Immature natural killer cell (primary cell): ENCODE data around the gene FHIT. TPM values are rescaled to one million over a fixed set of nuclear protein-coding genes. Genes with fewer than 3 reads are reported as not detected.
"Not testable (repeated sequence)": the region's sequence is repeated elsewhere in the genome, so short reads cannot be mapped to it uniquely, and the experiment has no call there.

Source experiments
- DNase-seq, 3 donors: peaks; one replicate each; pipeline ENCODE4 v3.0.0; 2022; ENCODE audit warnings: mixed read lengths in 1 of 3
- H3K27ac Mint-ChIP-seq, 6 donors: one replicate each; pipeline ENCODE4 v1.8.0; 2020; ENCODE audit warnings: mixed read lengths in 6 of 6, mild to moderate bottlenecking in 5 of 6, inconsistent platforms in 4 of 6, moderate library complexity in 3 of 6
- H3K27me3 Mint-ChIP-seq, 3 donors: one replicate each; pipeline ENCODE4 v1.8.0; 2020 to 2021; ENCODE audit warnings: low read depth in 3 of 3, mild to moderate bottlenecking in 3 of 3, mixed read lengths in 3 of 3, moderate library complexity in 3 of 3, inconsistent platforms in 1 of 3
- H3K36me3 Mint-ChIP-seq, 3 donors: one replicate each; pipeline ENCODE4 v1.8.0; 2020; ENCODE audit warnings: mixed read lengths in 3 of 3, inconsistent platforms in 2 of 3, mild to moderate bottlenecking in 2 of 3
- H3K4me1 Mint-ChIP-seq, 2 donors: one replicate each; pipeline ENCODE4 v1.8.0; 2020; ENCODE audit warnings: inconsistent platforms in 2 of 2, mild to moderate bottlenecking in 2 of 2, mixed read lengths in 2 of 2, moderate library complexity in 1 of 2
- H3K4me3 Mint-ChIP-seq, 5 donors: one replicate each; pipeline ENCODE4 v1.8.0; 2020; ENCODE audit warnings: mild to moderate bottlenecking in 5 of 5, mixed read lengths in 5 of 5, inconsistent platforms in 3 of 5, moderate library complexity in 3 of 5
- H3K9me3 Mint-ChIP-seq, 6 donors: one replicate each; pipeline ENCODE4 v1.8.0; 2020; ENCODE audit warnings: mild to moderate bottlenecking in 6 of 6, mixed read lengths in 6 of 6, inconsistent platforms in 4 of 6, moderate library complexity in 3 of 6
- polyA plus RNA-seq, 3 donors: library from polyadenylated mRNA; unstranded; fragments of 300-500 nt; fragmentation: Illumina TruSeq; gene quantifications; one replicate each; pipeline ENCODE4 v1.2.3, GENCODE V29; 2021

The FHIT gene
- polyA plus RNA-seq, 3 donors from 2014 or later: 2.5 to 8.8 (median 3.9) TPM

DNA sequence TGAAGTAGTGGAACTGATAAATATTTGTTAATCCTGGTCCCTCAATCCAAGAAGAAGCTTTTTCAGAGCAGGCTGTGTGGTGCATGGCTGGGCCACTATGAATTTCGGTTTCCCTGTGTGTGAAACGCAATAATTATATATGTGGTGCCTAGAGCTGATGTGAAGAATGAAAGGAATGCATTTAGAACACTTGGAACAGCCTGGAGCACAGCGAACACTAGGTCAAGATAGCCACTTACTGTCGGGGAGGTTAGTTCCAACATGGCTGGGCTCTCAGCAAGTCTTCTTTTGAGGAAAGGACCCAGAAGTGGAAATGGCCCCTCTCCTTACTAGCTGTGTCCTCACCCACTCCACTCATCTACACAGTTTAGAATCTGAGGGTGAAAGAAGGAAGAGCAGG lies 245.7 kb downstream of the FHIT start:
- peaks cover 0 to 1% (median 0%) of the 10 kb centered on the region in 3 donors for H3K27me3 Mint-ChIP-seq
- DNase-seq: no peak
- no peak overlapping the region for H3K27ac Mint-ChIP-seq
- H3K36me3 Mint-ChIP-seq: no peaks in the 10 kb centered on the region
- no peak overlapping the region for H3K4me3 Mint-ChIP-seq
- H3K9me3 Mint-ChIP-seq: peaks cover 0 to 4% (median 0%) of the 10 kb centered on the region in 6 donors
- H3K4me1 Mint-ChIP-seq: no peaks in the 10 kb centered on the region

DNA sequence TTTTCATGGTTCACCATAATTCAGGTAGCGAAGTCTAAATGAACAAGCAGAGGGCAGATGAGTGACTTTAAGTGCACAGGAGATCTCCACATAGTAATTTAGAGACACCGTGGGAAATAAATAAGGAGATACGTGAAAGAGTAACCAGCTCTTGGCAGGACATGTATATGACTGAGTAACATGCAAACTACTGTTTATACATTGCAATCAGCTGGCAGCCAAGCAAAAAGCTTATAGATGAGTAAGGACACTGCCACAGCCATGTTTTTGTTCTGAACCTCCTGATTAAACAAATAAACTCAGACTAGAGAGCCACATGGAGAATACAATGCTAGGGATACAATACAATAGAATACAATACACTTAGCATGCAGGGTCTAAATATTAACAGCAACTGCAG lies 252.4 kb downstream of the FHIT start:
- Mint-ChIP-seq H3K27me3 (peaks cover 0 to 1% (median 0%) of the 10 kb centered on the region in 3 donors), H3K4me3 (no peak overlapping the region), H3K36me3 (no peaks in the 10 kb centered on the region), H3K4me1 (no peaks in the 10 kb centered on the region), H3K27ac (no peak overlapping the region), H3K9me3 (peaks cover 0 to 4% (median under 1%) of the 10 kb centered on the region in 6 donors)
- DNase-seq: no peak

DNA sequence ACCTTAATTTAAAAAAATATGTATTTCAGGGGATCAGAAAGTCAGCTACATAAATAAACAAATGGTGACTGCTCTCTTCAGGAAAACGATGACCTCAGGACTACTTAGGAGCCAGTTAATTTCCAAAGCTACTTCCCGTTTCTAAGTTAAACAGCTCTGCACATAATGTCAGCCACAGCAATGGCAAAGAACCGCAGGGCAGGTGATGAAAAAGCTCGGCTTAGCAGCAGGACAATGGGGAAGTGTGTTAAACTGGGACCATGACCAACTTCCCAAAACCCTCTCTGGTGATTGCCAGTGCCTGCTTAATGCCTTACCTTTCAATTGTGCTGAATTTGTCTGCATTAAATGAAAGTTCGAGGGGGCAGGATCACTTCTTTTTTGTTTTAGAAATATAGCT lies 258.9 kb downstream of the FHIT start:
- H3K4me1 Mint-ChIP-seq: no peaks in the 10 kb centered on the region
- H3K27me3 Mint-ChIP-seq: peaks cover 0 to 2% (median 0%) of the 10 kb centered on the region in 3 donors
- no peak overlapping the region for H3K4me3 Mint-ChIP-seq
- no peak overlapping the region for H3K27ac Mint-ChIP-seq
- peaks cover 0 to 3% (median 0%) of the 10 kb centered on the region in 6 donors for H3K9me3 Mint-ChIP-seq
- DNase-seq: no peak
- H3K36me3 Mint-ChIP-seq: no peaks in the 10 kb centered on the region

DNA sequence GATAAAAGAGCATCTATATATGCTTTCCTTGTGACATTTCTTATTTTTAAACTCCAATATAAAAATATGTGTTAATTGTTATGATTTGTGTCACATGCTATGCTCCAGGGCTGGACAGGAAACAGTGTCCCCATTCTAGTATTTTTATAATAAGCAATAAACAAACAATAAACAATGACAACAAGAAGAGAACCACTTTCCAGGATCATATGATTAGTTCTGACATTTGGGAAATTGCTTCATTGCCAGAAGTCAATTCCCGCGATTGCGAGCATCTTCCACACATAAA lies 260.9 kb downstream of the FHIT start:
- Mint-ChIP-seq H3K4me1 (no peaks in the 10 kb centered on the region), H3K9me3 (peaks cover 0 to 14% (median 2%) of the 10 kb centered on the region in 6 donors), H3K27me3 (peaks cover 0 to 2% (median 0%) of the 10 kb centered on the region in 3 donors), H3K4me3 (no peak overlapping the region), H3K27ac (no peak overlapping the region), H3K36me3 (peaks cover 0 to 4% (median 0%) of the 10 kb centered on the region in 3 donors)
- no peak for DNase-seq

DNA sequence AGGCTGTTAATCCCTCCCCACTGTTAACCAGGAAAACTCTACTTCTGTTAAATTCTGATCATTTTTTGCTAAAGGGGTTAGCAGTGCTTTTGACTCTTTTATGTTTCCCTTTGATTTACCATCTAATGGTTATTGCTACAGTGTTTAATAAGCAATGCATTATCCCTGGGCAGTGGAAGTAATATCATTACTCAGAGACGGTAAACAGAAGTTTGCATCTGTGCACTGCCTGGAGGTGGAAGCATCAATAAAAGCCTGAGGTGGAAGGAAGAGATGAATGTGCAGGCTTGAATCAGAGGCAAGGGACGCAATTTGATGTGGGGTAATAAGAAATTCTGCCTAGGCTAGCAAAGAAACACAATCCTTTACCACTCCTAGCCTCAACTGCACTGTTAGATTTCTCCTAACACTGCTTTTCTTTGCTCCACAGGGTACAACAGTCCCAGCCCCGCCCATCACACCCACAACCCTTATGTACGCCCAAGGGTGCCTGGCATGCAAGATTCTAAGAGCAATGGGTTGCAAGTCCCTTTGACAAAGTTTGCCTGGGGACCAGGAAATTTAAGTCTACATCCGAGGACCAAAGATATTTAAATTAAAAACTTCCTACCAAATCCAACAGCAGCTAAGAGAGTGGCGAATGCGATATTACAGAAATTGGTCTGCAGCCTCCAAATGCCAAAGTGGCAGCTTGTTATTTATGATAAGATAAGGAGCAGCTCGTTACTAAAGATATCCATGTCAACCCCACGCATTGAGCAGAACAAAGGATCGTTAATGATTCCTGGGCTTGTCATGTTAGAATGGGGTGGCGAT lies 261.4 kb downstream of the FHIT start:
- Mint-ChIP-seq H3K4me3 (no peak overlapping the region), H3K27me3 (peaks cover 0 to 2% (median 0%) of the 10 kb centered on the region in 3 donors), H3K27ac (no peak overlapping the region), H3K4me1 (no peaks in the 10 kb centered on the region), H3K36me3 (peaks cover 0 to 4% (median 0%) of the 10 kb centered on the region in 3 donors), H3K9me3 (peaks cover 0 to 16% (median 3%) of the 10 kb centered on the region in 6 donors)
- DNase-seq: no peak

DNA sequence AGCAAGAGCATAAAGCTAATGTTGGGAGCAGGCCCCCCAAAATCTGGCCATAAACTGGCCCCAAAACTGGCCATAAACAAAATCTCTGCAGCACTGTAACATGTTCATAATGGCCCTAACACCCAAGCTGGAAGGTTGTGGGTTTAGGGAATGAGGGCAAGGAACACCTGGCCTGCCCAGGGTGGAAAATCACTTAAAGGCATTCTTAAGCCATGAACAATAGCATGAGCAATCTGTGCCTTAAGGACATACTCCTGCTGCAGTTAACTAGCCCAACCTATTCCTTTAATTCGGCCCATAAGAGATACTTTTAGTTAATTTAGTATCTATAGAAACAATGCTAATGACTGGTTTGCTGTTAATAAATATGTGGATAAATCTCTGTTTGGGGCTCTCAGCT lies 264.1 kb downstream of the FHIT start:
- H3K4me1 Mint-ChIP-seq, H3K27ac Mint-ChIP-seq, H3K27me3 Mint-ChIP-seq, H3K4me3 Mint-ChIP-seq, H3K36me3 Mint-ChIP-seq, DNase-seq: not testable (repeated sequence)
- peaks cover 0 to 16% (median 4%) of the 10 kb centered on the region in 6 donors for H3K9me3 Mint-ChIP-seq

DNA sequence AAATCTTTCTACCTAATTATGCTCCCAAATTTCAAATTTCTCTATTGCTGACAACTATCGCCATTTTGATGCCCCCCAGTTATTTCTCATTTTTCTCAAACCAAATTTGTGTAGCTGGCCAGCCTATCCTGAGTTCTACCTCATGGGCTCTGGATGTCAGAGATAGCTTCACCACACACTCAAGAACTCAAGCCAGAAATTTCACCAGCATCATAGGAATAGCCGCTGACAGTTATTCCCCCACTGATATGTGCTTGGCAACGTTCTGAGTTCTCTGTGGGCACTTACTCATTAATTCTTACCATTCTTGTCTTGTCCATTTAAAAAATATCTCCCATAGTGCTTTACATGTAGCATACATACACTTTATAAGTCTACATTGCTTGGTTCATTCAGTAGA lies 264.7 kb downstream of the FHIT start:
- no peak overlapping the region for H3K4me3 Mint-ChIP-seq

DNA sequence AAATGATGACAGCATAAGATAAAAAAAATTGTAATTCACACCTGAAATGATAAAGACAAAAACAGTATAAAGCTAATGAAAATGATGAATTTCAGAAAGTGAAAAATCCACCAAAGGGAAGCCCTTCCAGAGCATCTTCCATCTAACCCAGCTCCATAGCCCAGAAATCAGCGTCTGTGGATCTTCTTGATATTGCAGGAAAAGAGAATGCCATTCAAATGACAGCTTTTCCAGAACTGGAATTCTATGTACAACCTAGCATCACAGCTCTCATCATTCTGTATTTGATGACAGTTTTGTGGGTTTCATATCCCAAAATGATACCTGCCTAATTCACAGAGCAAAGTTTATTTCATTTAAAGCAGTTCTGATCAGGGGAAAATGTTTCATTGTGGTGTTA lies 267.3 kb downstream of the FHIT start:
- peaks cover 0 to 16% (median 6%) of the 10 kb centered on the region in 6 donors for H3K9me3 Mint-ChIP-seq
- H3K27me3 Mint-ChIP-seq: peaks cover 0 to 3% (median 0%) of the 10 kb centered on the region in 3 donors
- H3K4me1 Mint-ChIP-seq: peaks cover 0 to 7% of the 10 kb centered on the region in 2 donors
- no peak overlapping the region for H3K4me3 Mint-ChIP-seq
- peaks cover 0 to 4% (median 0%) of the 10 kb centered on the region in 3 donors for H3K36me3 Mint-ChIP-seq
- H3K27ac Mint-ChIP-seq: no peak overlapping the region
- DNase-seq: no peak

More for the DNA sequence above, 264.7 kb downstream of the FHIT start:
- Mint-ChIP-seq H3K27me3 (peaks cover 0 to 2% (median 0%) of the 10 kb centered on the region in 3 donors), H3K9me3 (peaks cover 0 to 16% (median 5%) of the 10 kb centered on the region in 6 donors), H3K36me3 (peaks cover 0 to 4% (median 0%) of the 10 kb centered on the region in 3 donors), H3K27ac (no peak overlapping the region), H3K4me1 (no peaks in the 10 kb centered on the region)
- no peak for DNase-seq

DNA sequence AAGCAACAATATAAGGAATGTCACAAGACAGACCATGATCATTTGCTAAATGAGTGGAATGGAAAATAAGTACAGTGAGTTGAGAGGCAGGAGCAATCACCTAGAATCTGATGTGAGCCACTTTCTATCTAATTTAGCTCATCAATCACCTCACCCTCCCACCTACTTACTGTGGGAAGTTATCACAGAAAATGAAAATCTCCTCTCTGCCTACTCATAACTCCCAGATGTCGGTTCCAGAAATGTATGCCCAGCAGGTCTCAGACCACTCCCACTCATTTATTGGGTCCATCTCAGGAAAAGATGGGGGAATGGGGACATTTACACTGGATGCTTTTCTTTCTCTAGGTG lies 270.9 kb downstream of the FHIT start:
- Mint-ChIP-seq H3K36me3 (no peaks in the 10 kb centered on the region), H3K27me3 (peaks cover 0 to 3% (median 2%) of the 10 kb centered on the region in 3 donors), H3K27ac (no peak overlapping the region), H3K9me3 (peaks cover 0 to 6% (median 4%) of the 10 kb centered on the region in 6 donors), H3K4me3 (no peak overlapping the region), H3K4me1 (peaks cover 0 to 7% of the 10 kb centered on the region in 2 donors)
- DNase-seq: no peak

DNA sequence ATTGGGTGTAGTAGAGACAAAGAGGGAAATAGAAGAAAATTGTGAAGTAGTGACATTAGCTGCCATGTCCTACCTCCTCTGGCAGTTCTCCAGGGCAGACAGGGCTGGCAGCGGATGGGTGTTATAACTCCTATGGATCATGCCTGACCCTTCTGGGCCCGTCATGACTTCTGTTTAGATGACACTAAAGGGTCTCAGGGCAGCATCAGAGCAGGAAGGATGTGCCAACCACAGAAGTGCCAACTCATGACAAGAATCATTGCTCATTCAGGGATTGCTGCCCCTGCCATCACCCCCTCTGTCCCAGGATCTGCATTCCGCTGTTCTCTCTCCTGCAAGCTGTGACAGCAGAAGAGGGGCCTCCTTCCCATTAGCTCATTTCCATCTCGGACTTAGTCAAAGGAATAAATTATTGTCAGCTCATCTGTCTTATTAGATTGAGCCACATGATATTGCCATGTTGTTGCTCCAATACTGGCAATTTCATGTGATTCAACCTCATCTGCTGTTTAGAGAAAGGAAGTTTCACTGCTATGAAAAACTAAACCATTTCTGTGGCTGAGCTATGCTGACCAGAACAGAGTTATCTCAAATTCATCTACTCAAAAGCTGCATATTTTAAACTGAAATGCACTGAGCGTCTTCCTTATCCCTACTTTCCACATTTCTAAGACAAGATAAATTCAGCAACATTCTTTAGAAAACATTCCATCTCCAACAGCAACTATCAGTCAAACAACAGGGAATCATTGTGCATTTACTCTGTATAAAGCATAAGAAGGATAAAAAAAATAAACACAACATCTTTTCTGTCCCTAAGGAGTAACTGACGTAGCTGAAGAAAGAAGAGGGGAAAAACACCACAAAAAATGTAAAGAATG lies 271.6 kb downstream of the FHIT start:
- peaks cover 0 to 3% (median 0%) of the 10 kb centered on the region in 3 donors for H3K36me3 Mint-ChIP-seq
- peaks cover 0 to 7% of the 10 kb centered on the region in 2 donors for H3K4me1 Mint-ChIP-seq
- peaks cover 0 to 3% (median 2%) of the 10 kb centered on the region in 3 donors for H3K27me3 Mint-ChIP-seq
- H3K9me3 Mint-ChIP-seq: peaks cover 0 to 9% (median 3%) of the 10 kb centered on the region in 6 donors
- H3K4me3 Mint-ChIP-seq: no peak overlapping the region
- H3K27ac Mint-ChIP-seq: no peak overlapping the region
- DNase-seq: no peak

DNA sequence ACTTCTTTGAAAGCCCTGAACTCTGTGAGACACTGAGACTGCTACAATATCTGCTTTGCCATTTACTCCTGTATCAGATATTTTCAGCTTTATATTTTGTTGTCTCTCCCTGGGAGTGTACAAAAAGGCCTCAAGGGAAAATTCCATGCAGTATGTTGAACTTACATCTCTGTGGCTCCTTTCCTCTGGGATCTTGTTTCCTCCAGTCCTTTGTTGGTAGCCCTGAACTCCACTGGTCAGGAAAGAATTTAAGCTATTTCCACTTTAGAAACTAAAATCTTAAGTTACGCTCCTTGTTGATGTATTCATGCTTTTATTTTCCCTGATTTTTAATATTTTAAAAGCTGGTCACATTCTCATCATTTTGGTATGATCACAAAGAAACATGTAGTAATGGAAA lies 277.9 kb downstream of the FHIT start:
- Mint-ChIP-seq H3K36me3 (peaks cover 0 to 10% (median 0%) of the 10 kb centered on the region in 3 donors), H3K4me3 (no peak overlapping the region), H3K4me1 (no peaks in the 10 kb centered on the region), H3K27ac (no peak overlapping the region), H3K27me3 (peaks cover 0 to 4% (median 0%) of the 10 kb centered on the region in 3 donors), H3K9me3 (peaks cover 0 to 27% (median 11%) of the 10 kb centered on the region in 6 donors)
- no peak for DNase-seq

DNA sequence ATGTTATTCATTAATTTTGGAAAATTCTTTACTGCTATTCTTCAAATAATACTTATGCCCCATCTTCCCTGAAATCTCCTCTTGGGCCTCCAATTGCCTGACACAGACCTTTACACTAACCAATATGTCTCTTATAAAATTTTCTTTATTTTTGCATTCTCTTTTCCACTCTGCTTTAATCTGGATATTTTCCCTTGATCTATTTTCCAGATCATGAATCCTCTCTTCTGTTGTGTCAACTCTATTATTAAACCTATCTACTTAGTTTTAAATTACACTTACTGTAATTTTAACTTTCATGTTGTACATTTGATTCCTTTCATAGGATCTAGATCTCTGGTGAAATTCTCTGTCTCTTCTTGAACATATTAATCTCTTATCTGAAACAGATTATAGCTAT lies 278.7 kb downstream of the FHIT start:
- H3K4me3 Mint-ChIP-seq: no peak overlapping the region
- H3K9me3 Mint-ChIP-seq: peaks cover 0 to 27% (median 11%) of the 10 kb centered on the region in 6 donors
- DNase-seq: no peak
- H3K36me3 Mint-ChIP-seq: peaks cover 0 to 10% (median 0%) of the 10 kb centered on the region in 3 donors
- no peaks in the 10 kb centered on the region for H3K4me1 Mint-ChIP-seq
- peaks cover 0 to 4% (median 0%) of the 10 kb centered on the region in 3 donors for H3K27me3 Mint-ChIP-seq
- H3K27ac Mint-ChIP-seq: no peak overlapping the region

DNA sequence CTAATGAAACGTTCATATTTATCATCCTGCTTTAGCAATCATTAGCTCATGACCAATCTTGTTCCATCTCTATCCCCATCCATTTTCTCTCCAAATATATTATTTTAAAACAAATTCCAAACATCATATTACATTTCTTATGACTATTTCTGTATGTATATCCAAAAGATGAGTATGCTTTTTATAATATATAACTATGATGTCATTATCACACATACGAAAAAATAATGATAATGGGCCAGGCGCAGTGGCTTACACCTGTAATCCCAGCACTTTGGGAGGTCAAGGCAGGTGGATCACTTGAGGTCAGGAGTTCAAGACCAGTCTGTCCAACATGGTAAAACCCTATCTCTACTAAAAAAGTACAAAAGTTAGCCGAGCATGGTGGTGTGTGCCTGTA lies 280.4 kb downstream of the FHIT start:
- H3K4me3 Mint-ChIP-seq: no peak overlapping the region
- H3K27me3 Mint-ChIP-seq: peaks cover 0 to 3% (median 0%) of the 10 kb centered on the region in 3 donors
- DNase-seq: no peak
- H3K4me1 Mint-ChIP-seq: no peaks in the 10 kb centered on the region
- no peak overlapping the region for H3K27ac Mint-ChIP-seq
- H3K36me3 Mint-ChIP-seq: peaks cover 0 to 10% (median 0%) of the 10 kb centered on the region in 3 donors
- H3K9me3 Mint-ChIP-seq: peaks cover 0 to 27% (median 11%) of the 10 kb centered on the region in 6 donors

DNA sequence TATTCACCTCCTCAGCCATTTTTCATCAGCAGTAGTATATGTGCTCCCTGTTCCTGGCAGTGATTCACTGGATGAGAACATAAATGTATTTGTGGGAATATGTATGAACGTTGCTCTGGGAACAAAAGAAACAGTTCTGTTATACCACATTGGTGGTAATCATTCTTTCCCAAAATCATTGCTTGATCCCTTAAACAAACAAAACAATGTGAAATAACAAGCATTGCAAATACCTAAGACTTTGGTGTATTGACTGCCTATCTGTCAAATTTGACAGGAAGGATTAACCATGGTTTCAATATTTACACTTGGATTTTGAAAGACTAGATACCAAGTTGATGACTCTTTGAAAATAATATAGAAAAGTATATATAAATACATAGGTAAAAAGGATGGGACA lies 284.1 kb downstream of the FHIT start:
- Mint-ChIP-seq H3K36me3 (no peaks in the 10 kb centered on the region), H3K4me1 (no peaks in the 10 kb centered on the region), H3K9me3 (peaks cover 2 to 37% (median 21%) of the 10 kb centered on the region in 6 donors), H3K27ac (no peak overlapping the region), H3K4me3 (no peak overlapping the region), H3K27me3 (peaks cover 0 to 4% (median 4%) of the 10 kb centered on the region in 3 donors)
- no peak for DNase-seq
